ENCODE results near the gene ATF4. TPM values are rescaled to one million over a fixed set of nuclear protein-coding genes. Genes with fewer than 3 reads are reported as not detected.

The ATF4 gene
- total RNA-seq, 1 experiment from 2014 or later, result 608 TPM

DNA sequence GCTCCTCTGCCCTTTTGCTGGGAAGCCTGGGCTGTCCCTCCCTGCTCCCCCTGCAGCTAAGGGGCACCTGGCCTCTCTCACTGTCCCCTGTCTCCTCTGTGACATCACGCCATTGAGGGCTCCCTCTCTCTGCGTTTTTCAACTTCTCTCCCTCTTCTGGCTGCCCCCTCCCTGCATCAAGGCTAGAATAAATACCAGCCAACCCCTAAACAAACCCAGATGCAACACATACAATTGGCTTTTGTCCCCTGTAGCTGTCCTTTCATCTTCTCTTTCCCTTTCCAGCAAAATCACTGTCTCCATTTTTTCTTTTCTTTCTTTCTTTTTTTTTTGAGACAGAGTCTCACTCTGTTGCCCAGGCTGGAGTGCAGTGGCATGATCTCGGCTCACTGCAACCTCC is 21.6 kb upstream of the ATF4 start:
- ChIA-PET POLR2A (interaction anchor here (0.9 to 1.9 kb wide), 2 partner anchors 21 to 25 kb away, joined by 4 to 5 read pairs; partner anchors contain the start of gene ATF4), CTCF (interaction anchor here (9.0 kb wide), 1 partner anchor 31 kb away, joined by 86 read pairs; no protein-coding TSS in a partner anchor), RAD21 (ENCODE audit: low non-redundant PET in 1 of 2, low total read pairs in 2 of 2, uncharacterized antibody in 2 of 2, unreplicated experiment in 2 of 2) (no interaction called here)
- no peaks in the 10 kb centered on the region for H3K27me3 ChIP-seq (ENCODE audit: insufficient read depth, low read length)
- no peak overlapping the region for H3K27ac ChIP-seq (ENCODE audit: low read depth, low read length)
- H2AFZ ChIP-seq (ENCODE audit: low read depth, low read length, poor library complexity, severe bottlenecking), result no peak overlapping the region
- BruUV-seq (replicated peaks), result no TSS peak
- no peak for DNase-seq (ENCODE audit: low read depth, low spot score)
- no peak for ATAC-seq
- no peak overlapping the region for H3K4me2 ChIP-seq (ENCODE audit: low read length)
- H3K4me1 ChIP-seq (ENCODE audit: control insufficient read depth in 1 of 2, insufficient read depth in 2 of 2, low read length in 2 of 2), result peaks cover 22 to 53% of the 10 kb centered on the region in 2 experiments
- no peak for TF ChIP-seq JUND (IDR thresholded peaks at IDR 0.05)
- no peak for TF ChIP-seq FOSL1 (IDR thresholded peaks at IDR 0.05; ENCODE audit: low read depth)
- TF ChIP-seq TCF7L2 (IDR thresholded peaks at IDR 0.05; ENCODE audit: borderline replicate concordance, extremely low read depth, insufficient read depth, insufficient read length), result no peak
- TF ChIP-seq EGR1 (IDR thresholded peaks at IDR 0.05; ENCODE audit: low read depth), result no peak
- TF ChIP-seq CEBPB (IDR thresholded peaks at IDR 0.05; ENCODE audit: low read depth), result no peak
- no peak for TF ChIP-seq ELF1 (IDR thresholded peaks at IDR 0.05; ENCODE audit: borderline replicate concordance, low read depth)
- no peak for TF ChIP-seq SP1 (IDR thresholded peaks at IDR 0.05; ENCODE audit: low read depth)
- TF ChIP-seq, protein P1, sequence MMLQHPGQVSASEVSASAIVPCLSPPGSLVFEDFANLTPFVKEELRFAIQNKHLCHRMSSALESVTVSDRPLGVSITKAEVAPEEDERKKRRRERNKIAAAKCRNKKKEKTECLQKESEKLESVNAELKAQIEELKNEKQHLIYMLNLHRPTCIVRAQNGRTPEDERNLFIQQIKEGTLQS (IDR thresholded peaks at IDR 0.05), result no peak
- TF ChIP-seq REST (IDR thresholded peaks at IDR 0.05; ENCODE audit: low read depth), result no peak
- H3K9ac ChIP-seq (ENCODE audit: low read length), result no peak overlapping the region
- no peaks in the 10 kb centered on the region for H4K20me1 ChIP-seq (ENCODE audit: insufficient read depth)
- no peak overlapping the region for H3K4me3 ChIP-seq (replicated peaks in 1 of 2; ENCODE audit: low read depth in 1 of 2, low read length in 2 of 2)
- H3K9me3 ChIP-seq (ENCODE audit: control insufficient read depth in 1 of 2, insufficient read depth in 1 of 2, low read depth in 1 of 2, low read length in 2 of 2), result no peaks in the 10 kb centered on the region
- H3K36me3 ChIP-seq (ENCODE audit: control insufficient read depth in 1 of 2, insufficient read depth in 2 of 2, low read length in 2 of 2), result peaks cover 0 to 2% of the 10 kb centered on the region in 2 experiments; a peak in 1 of 4 replicates
- H3K9me2 ChIP-seq (ENCODE audit: insufficient read depth), result no peaks in the 10 kb centered on the region
- H3K79me2 ChIP-seq (ENCODE audit: insufficient read depth, low read length), result peaks cover 17% of the 10 kb centered on the region
- intact Hi-C loops (cut with micrococcal nuclease), result no loop called here
